H1 (cell line): ENCODE data around the gene IQCK. TPM values are rescaled to one million over a fixed set of nuclear protein-coding genes. Genes with fewer than 3 reads are reported as not detected.

ENCODE experiments used
- CTCF ChIA-PET: fragments of 300-600 bp; sonication (Branson Sonifier 250); formaldehyde crosslinking; loops from one replicate; lab custom pipeline; 2021; ENCODE audit not compliant: partially characterized antibody; lab: Charles Lee
- POLR2A ChIA-PET: fragments of 300-600 bp; sonication (Branson Sonifier 250); formaldehyde crosslinking; loops from one replicate; lab custom pipeline; 2021; ENCODE audit warnings: inconsistent platforms; ENCODE audit not compliant: partially characterized antibody; lab: Charles Lee
- DNase-seq, 2 experiments: peaks; one replicate each; pipeline versions ENCODE4 v3.0.0 to v3.0.0-alpha.2; 2010 to 2022; ENCODE audit warnings: low spot score in 2 of 2, low read depth in 1 of 2, mixed read lengths in 1 of 2
- FAIRE-seq: peaks from 2 replicates; lab custom pipeline; 2011; peaks lifted over from hg19 to GRCh38; lab: Jason Lieb, UNC
- H2AFZ ChIP-seq: 2 replicates; pipeline ENCODE4 v1.8.1; 2012; ENCODE audit warnings: low read length, inconsistent platforms
- H2AK5ac ChIP-seq: 2 replicates; pipeline ENCODE4 v1.6.1; 2013; ENCODE audit warnings: low read depth, low read length
- H2BK120ac ChIP-seq: replicated peaks from 2 replicates; pipeline ENCODE3; 2013; ENCODE audit warnings: low read depth, low read length, inconsistent platforms
- H2BK12ac ChIP-seq: 2 replicates; pipeline ENCODE4 v1.6.1; 2013; ENCODE audit warnings: low read depth, low read length
- H2BK15ac ChIP-seq: 2 replicates; pipeline ENCODE4 v1.6.1; 2013; ENCODE audit warnings: low read length
- H2BK20ac ChIP-seq: 2 replicates; pipeline ENCODE4 v1.6.1; 2013; ENCODE audit warnings: low read length
- H2BK5ac ChIP-seq: 2 replicates; pipeline ENCODE4 v1.6.1; 2013; ENCODE audit warnings: low read depth, low read length
- H3K14ac ChIP-seq: 2 replicates; pipeline ENCODE4 v1.6.1; 2013; ENCODE audit warnings: inconsistent platforms; ENCODE audit not compliant: insufficient read length
- H3K18ac ChIP-seq: 2 replicates; pipeline ENCODE4 v1.6.1; 2013; ENCODE audit warnings: low read length; ENCODE audit errors: extremely low read depth
- H3K23ac ChIP-seq: 2 replicates; pipeline ENCODE4 v1.6.1; 2013; ENCODE audit warnings: inconsistent platforms; ENCODE audit not compliant: insufficient read length
- H3K23me2 ChIP-seq: 2 replicates; pipeline ENCODE4 v1.6.1; 2013; ENCODE audit warnings: low read depth, low read length
- H3K27ac ChIP-seq: 2 replicates; pipeline ENCODE4 v1.6.1; 2011; ENCODE audit warnings: low read depth, low read length, inconsistent platforms
- H3K27me3 ChIP-seq, 4 experiments: replicated peaks in 1 of 4; 1 replicate in 1 of 4; 2 replicates in 3 of 4; pipeline versions ENCODE4 v1.6.1 to v1.8.1; 2011 to 2013; ENCODE audit warnings: low read length in 3 of 4, mild to moderate bottlenecking in 3 of 4, inconsistent platforms in 2 of 4, mixed read lengths in 2 of 4, moderate library complexity in 1 of 4; ENCODE audit not compliant: control insufficient read depth in 3 of 4, insufficient read depth in 3 of 4; ENCODE audit errors: extremely low read depth in 1 of 4
- H3K36me3 ChIP-seq, 4 experiments: 2 replicates each; pipeline versions ENCODE4 v1.6.1 to v1.8.1; 2011 to 2013; ENCODE audit warnings: mild to moderate bottlenecking in 4 of 4, low read length in 3 of 4, moderate library complexity in 2 of 4, control low read depth in 1 of 4, inconsistent platforms in 1 of 4; ENCODE audit not compliant: insufficient read depth in 4 of 4, control insufficient read depth in 2 of 4
- H3K4ac ChIP-seq: replicated peaks from 2 replicates; pipeline ENCODE3; 2013; ENCODE audit warnings: low read length, low read depth, mixed read lengths, inconsistent platforms; ENCODE audit not compliant: insufficient read length
- H3K4me1 ChIP-seq, 4 experiments: replicated peaks in 1 of 4; 1 replicate in 1 of 4; 2 replicates in 3 of 4; pipeline versions ENCODE4 v1.6.1 to v1.8.1; 2011 to 2013; ENCODE audit warnings: low read length in 3 of 4, inconsistent platforms in 2 of 4, mixed read lengths in 1 of 4; ENCODE audit not compliant: insufficient read depth in 4 of 4, control insufficient read depth in 3 of 4
- H3K4me2 ChIP-seq, 2 experiments: 2 replicates each; pipeline versions ENCODE4 v1.6.1 to v1.8.1; 2011 to 2013; ENCODE audit warnings: low read depth in 2 of 2, low read length in 2 of 2, control low read depth in 1 of 2, inconsistent platforms in 1 of 2, mild to moderate bottlenecking in 1 of 2; ENCODE audit not compliant: insufficient read depth in 1 of 2
- H3K4me3 ChIP-seq, 4 experiments: fragments of 200-600, 300-600 bp in 1 of 4; sonication (generic), shearing (Covaris generic), sonication (Bioruptor Twin) in 1 of 4; 2 replicates each; pipeline versions ENCODE4 v1.5.1 to v1.8.1; 2011 to 2016; ENCODE audit warnings: low read length in 4 of 4, low read depth in 3 of 4, control low read depth in 2 of 4, inconsistent platforms in 2 of 4, mild to moderate bottlenecking in 2 of 4, mixed read lengths in 1 of 4, moderate library complexity in 1 of 4; ENCODE audit not compliant: insufficient read depth in 2 of 4; ENCODE audit errors: extremely low read depth in 1 of 4
- H3K56ac ChIP-seq: replicated peaks from 2 replicates; pipeline ENCODE3; 2013; ENCODE audit warnings: low read depth, mild to moderate bottlenecking, mixed read lengths, low read length, inconsistent platforms; ENCODE audit not compliant: insufficient read length
- H3K79me1 ChIP-seq: 2 replicates; pipeline ENCODE4 v1.6.1; 2013; ENCODE audit warnings: low read depth, low read length, control low read depth
- H3K79me2 ChIP-seq, 2 experiments: 2 replicates each; pipeline versions ENCODE4 v1.6.1 to v1.8.1; 2012 to 2013; ENCODE audit warnings: low read length in 2 of 2, mild to moderate bottlenecking in 2 of 2, inconsistent platforms in 1 of 2; ENCODE audit not compliant: insufficient read depth in 2 of 2, control insufficient read depth in 1 of 2
- H3K9ac ChIP-seq, 4 experiments: replicated peaks in 1 of 4; 1 replicate in 1 of 4; 2 replicates in 3 of 4; pipeline versions ENCODE4 v1.6.1 to v1.8.1; 2011 to 2013; ENCODE audit warnings: low read depth in 3 of 4, low read length in 3 of 4, control low read depth in 2 of 4, mild to moderate bottlenecking in 2 of 4, moderate library complexity in 2 of 4, inconsistent platforms in 1 of 4; ENCODE audit errors: extremely low read depth in 1 of 4
- H3K9me3 ChIP-seq, 2 experiments: 2 replicates each; pipeline versions ENCODE4 v1.6.1 to v1.8.1; 2012 to 2013; ENCODE audit warnings: mild to moderate bottlenecking in 2 of 2, moderate library complexity in 2 of 2, control low read depth in 1 of 2, inconsistent platforms in 1 of 2, low read depth in 1 of 2, low read length in 1 of 2, mixed read lengths in 1 of 2; ENCODE audit not compliant: insufficient read depth in 2 of 2
- H4K20me1 ChIP-seq, 2 experiments: replicated peaks in 1 of 2; 2 replicates each; pipeline versions ENCODE3 to v1.8.1; 2011 to 2013; ENCODE audit warnings: inconsistent platforms in 2 of 2, low read length in 2 of 2, mild to moderate bottlenecking in 1 of 2; ENCODE audit not compliant: insufficient read depth in 2 of 2, control insufficient read depth in 1 of 2
- H4K5ac ChIP-seq: 2 replicates; pipeline ENCODE4 v1.6.1; 2013; ENCODE audit warnings: low read length, low read depth, mixed read lengths, inconsistent platforms; ENCODE audit not compliant: insufficient read length
- H4K8ac ChIP-seq: 2 replicates; pipeline ENCODE4 v1.8.0; 2013; ENCODE audit warnings: mild to moderate bottlenecking, moderate library complexity, low read length, inconsistent platforms; ENCODE audit not compliant: insufficient read depth; ENCODE audit errors: extremely low read depth
- H4K91ac ChIP-seq: replicated peaks from 2 replicates; pipeline ENCODE3; 2013; ENCODE audit warnings: low read length, mixed read lengths, inconsistent platforms; ENCODE audit not compliant: insufficient read length
- BACH1 ChIP-seq: IDR thresholded peaks from 2 replicates; pipeline ENCODE4 v1.6.1; 2012; ENCODE audit warnings: low read length, improper control_type of control experiment
- CEBPB ChIP-seq: IDR thresholded peaks from 2 replicates; pipeline ENCODE4 v1.6.1; 2012; ENCODE audit warnings: low read depth, low read length
- CTBP2 ChIP-seq: IDR thresholded peaks from 2 replicates; pipeline ENCODE4 v1.7.0; 2011; ENCODE audit warnings: borderline replicate concordance, mild to moderate bottlenecking, moderate library complexity, mixed read lengths, low read length; ENCODE audit not compliant: insufficient read depth, insufficient read length
- KDM1A ChIP-seq: fragments of 200-600, 300-600 bp; sonication (generic); IDR thresholded peaks from 2 replicates; pipeline ENCODE4 v1.7.1; 2016; ENCODE audit warnings: mild to moderate bottlenecking, low read length, borderline replicate concordance
- KDM5A ChIP-seq: fragments of 200-600 bp; IDR thresholded peaks from 2 replicates; pipeline ENCODE4 v1.7.1; 2012; ENCODE audit warnings: mild to moderate bottlenecking, low read length, inconsistent platforms, mixed read lengths
- POLR2AphosphoS5 ChIP-seq: IDR thresholded peaks from 2 replicates; pipeline ENCODE4 v1.6.1; 2011; ENCODE audit warnings: low read depth, low read length
- RBBP5 ChIP-seq: IDR thresholded peaks from 2 replicates; pipeline ENCODE4 v1.7.1; 2012; ENCODE audit warnings: low read depth, mild to moderate bottlenecking, inconsistent platforms, low read length, moderate library complexity, borderline replicate concordance
- RNF2 ChIP-seq: fragments of 200-900, 300-1000 bp; sonication (generic); IDR thresholded peaks from 2 replicates; pipeline ENCODE4 v1.7.1; 2016; ENCODE audit warnings: borderline replicate concordance, low read depth, mild to moderate bottlenecking, antibody characterized with exemption, low read length; ENCODE audit not compliant: poor library complexity, severe bottlenecking; ENCODE audit errors: missing control alignments
- SP1 ChIP-seq: IDR thresholded peaks from 2 replicates; pipeline ENCODE4 v1.6.1; 2011; ENCODE audit warnings: low read depth, low read length
- SRF ChIP-seq: IDR thresholded peaks from 2 replicates; pipeline ENCODE4 v1.6.1; 2011; ENCODE audit warnings: mild to moderate bottlenecking, low read depth, low read length, moderate library complexity
- TEAD4 ChIP-seq: IDR thresholded peaks from 2 replicates; pipeline ENCODE4 v1.6.1; 2012; ENCODE audit warnings: low read depth, low read length, inconsistent platforms, mixed read lengths
- ZNF274 ChIP-seq: IDR thresholded peaks from 2 replicates; pipeline ENCODE4 v1.7.0; 2012; ENCODE audit warnings: low read length, borderline replicate concordance; ENCODE audit errors: extremely low read depth
- WGBS, 2 experiments: shearing (Covaris generic) in 1 of 2; methylation state at CpG; one replicate each; pipeline versions ENCODE4 v1.1.6 to v1.1.7; 2013 to 2015; ENCODE audit warnings: low lambda C conversion rate in 2 of 2, mixed read lengths in 2 of 2, inconsistent platforms in 1 of 2, low coverage in 1 of 2, missing lambda C conversion rate in 1 of 2; ENCODE audit not compliant: insufficient replicate concordance in 2 of 2, insufficient coverage in 1 of 2, insufficient read length in 1 of 2; ENCODE audit errors: extremely low coverage in 1 of 2, missing lambda C conversion rate in 1 of 2; 5-methylcytosine and 5-hydroxymethylcytosine counted together
- polyA plus RNA-seq, 7 experiments: library from polyadenylated mRNA; depleted of rRNA in 3 of 7; stranded (reverse) in 5 of 7; unstranded in 2 of 7; fragments of >200 nt in 5 of 7; fragments of 200-250 nt in 2 of 7; gene quantifications; 1 replicate in 5 of 7; 2 replicates in 1 of 7; 4 replicates in 1 of 7; pipeline versions ENCODE4 v1.2.1 to v1.2.3, GENCODE V29; 2011 to 2013; ENCODE audit warnings: missing spikeins in 2 of 7, mixed read lengths in 2 of 7
- total RNA-seq: library from RNA; stranded (reverse); fragmentation: NEBNext Ultra II Directional; extraction: Animal tissue kit (Norgen Biotek cat#: 25700); gene quantifications from 2 replicates; pipeline ENCODE4 v1.2.1, GENCODE V29; 2021
- TF ChIP-seq, protein P1 (sequence below): IDR thresholded peaks from 2 replicates; pipeline ENCODE4 v1.6.1; 2011; ENCODE audit warnings: low read length, improper control_type of control experiment

The IQCK gene
- total and polyA plus RNA-seq, 2 of the 8 experiments (the other 6 are each of a cell fraction or from before 2014, with no cell fraction given): 6.2 to 9.3 TPM

DNA sequence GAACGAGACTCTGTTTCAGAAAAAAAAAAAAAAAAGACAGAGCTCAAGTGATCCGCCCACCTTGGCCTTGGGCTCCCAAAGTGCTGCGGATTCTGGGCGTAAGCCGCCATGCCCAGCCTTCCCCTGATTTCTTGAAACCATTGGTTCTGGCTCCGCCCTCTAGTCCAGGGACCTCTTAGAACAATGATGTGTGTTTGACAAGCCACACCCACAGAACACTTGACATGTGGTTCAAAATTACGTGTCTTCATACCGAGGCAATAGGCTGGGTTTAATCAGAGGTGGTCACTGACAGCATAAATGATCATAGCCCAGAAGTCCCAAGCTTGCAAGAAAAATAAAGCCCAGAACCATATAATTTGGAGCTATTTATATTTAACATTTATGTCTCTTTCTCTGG lies 23.1 kb upstream of the IQCK start:
- peaks cover 6 to 17% of the 10 kb centered on the region in 2 experiments for H3K9me3 ChIP-seq
- H3K23me2 ChIP-seq: no peaks in the 10 kb centered on the region
- peaks cover 3% of the 10 kb centered on the region; the same call in 1 of the 2 replicates for H3K79me1 ChIP-seq
- no peak overlapping the region for H3K23ac ChIP-seq
- H3K4me3 ChIP-seq: no peak overlapping the region
- no peak overlapping the region for H3K18ac ChIP-seq
- H2BK20ac ChIP-seq: no peak overlapping the region
- H3K27ac ChIP-seq: no peak overlapping the region
- DNase-seq: no peak
- peaks cover 9 to 31% (median 25%) of the 10 kb centered on the region in 4 experiments for H3K36me3 ChIP-seq
- H4K5ac ChIP-seq: no peak overlapping the region
- no peak overlapping the region for H2BK5ac ChIP-seq
- H3K4me2 ChIP-seq: no peak overlapping the region
- no peak overlapping the region for H4K91ac ChIP-seq
- H3K4me1 ChIP-seq: no peaks in the 10 kb centered on the region
- no peak overlapping the region for H3K9ac ChIP-seq
- H3K56ac ChIP-seq: no peak overlapping the region
- no peak overlapping the region for H3K14ac ChIP-seq
- no peak for FAIRE-seq
- H3K27me3 ChIP-seq: no peaks in the 10 kb centered on the region
- ChIA-PET CTCF (interaction anchor here (0.8 to 2.0 kb wide), 3 partner anchors 14 to 192 kb away, joined by 3 to 5 read pairs (median 3); no protein-coding TSS in a partner anchor), POLR2A (interaction anchor here (1.3 to 2.6 kb wide), 3 partner anchors 10 to 140 kb away, joined by 3 to 18 read pairs (median 6); partner anchors contain the start of gene VPS35L)
- no peak overlapping the region for H2AFZ ChIP-seq
- no peaks in the 10 kb centered on the region for H4K20me1 ChIP-seq
- no peak overlapping the region for H2AK5ac ChIP-seq
- H2BK120ac ChIP-seq: no peak overlapping the region
- H3K79me2 ChIP-seq: no peaks in the 10 kb centered on the region; a peak in 1 of 4 replicates
- no peak overlapping the region for H3K4ac ChIP-seq
- no peak overlapping the region for H4K8ac ChIP-seq
- 96% methylated on average over 7 of the region's 8 CpGs; no CpG with 5 or more reads in 1 of the 2 experiments for WGBS, 2 experiments
- H2BK12ac ChIP-seq: no peak overlapping the region
- no peak overlapping the region for H2BK15ac ChIP-seq
- TF ChIP-seq RNF2: no peak
- no peak for TF ChIP-seq CTBP2
- no peak for TF ChIP-seq TEAD4
- no peak for TF ChIP-seq POLR2AphosphoS5
- TF ChIP-seq, protein P1, sequence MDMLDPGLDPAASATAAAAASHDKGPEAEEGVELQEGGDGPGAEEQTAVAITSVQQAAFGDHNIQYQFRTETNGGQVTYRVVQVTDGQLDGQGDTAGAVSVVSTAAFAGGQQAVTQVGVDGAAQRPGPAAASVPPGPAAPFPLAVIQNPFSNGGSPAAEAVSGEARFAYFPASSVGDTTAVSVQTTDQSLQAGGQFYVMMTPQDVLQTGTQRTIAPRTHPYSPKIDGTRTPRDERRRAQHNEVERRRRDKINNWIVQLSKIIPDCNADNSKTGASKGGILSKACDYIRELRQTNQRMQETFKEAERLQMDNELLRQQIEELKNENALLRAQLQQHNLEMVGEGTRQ: no peak
- no peak for TF ChIP-seq KDM1A
- TF ChIP-seq ZNF274: no peak
- no peak for TF ChIP-seq KDM5A
- no peak for TF ChIP-seq CEBPB
- no peak for TF ChIP-seq SP1
- no peak for TF ChIP-seq SRF
- TF ChIP-seq BACH1: no peak
- no peak for TF ChIP-seq RBBP5
